ENCODE data around the gene OR56A5.

OR56A5 gene

DNA sequence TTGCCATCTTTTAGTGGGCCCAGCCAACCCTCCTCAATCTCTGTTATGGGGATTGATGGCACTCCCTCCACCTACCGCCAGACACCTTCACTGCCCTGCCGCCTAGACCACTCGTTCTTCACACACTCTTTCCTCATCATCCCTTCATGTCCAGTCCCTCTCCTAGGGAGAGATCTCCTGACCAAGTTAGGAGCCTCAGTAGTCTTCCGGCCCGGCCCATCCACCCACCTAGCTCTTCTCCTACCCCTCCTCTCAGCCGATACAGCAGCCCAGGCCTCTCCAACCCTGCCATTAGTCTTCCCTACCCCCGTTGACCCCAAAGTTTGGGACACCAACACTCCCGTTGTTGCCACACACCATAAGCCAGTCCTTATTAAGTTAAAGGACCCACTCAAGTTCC, 37.2 kb downstream of the OR56A5 start:
- DNase-seq: no peak

DNA sequence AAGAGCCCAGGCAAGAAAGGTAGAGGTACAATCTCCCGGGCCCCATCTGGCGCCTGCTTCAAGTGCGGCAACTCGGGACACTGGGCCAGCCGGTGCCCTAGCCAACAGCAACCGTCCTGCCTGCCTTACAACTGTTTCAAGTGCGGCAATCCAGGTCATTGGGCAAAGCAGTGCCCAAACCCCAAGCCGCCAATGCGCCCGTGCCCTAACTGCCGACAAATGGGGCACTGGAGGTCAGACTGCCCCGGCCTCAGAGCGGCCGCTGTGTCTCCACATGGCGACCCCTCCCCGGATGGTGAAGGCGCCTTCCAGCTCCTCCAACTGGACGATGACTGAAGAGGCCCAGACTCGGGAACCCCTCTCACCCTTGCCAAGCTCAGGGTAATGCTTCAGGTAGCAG, 37.7 kb downstream of the OR56A5 start:
- no peak for DNase-seq

DNA sequence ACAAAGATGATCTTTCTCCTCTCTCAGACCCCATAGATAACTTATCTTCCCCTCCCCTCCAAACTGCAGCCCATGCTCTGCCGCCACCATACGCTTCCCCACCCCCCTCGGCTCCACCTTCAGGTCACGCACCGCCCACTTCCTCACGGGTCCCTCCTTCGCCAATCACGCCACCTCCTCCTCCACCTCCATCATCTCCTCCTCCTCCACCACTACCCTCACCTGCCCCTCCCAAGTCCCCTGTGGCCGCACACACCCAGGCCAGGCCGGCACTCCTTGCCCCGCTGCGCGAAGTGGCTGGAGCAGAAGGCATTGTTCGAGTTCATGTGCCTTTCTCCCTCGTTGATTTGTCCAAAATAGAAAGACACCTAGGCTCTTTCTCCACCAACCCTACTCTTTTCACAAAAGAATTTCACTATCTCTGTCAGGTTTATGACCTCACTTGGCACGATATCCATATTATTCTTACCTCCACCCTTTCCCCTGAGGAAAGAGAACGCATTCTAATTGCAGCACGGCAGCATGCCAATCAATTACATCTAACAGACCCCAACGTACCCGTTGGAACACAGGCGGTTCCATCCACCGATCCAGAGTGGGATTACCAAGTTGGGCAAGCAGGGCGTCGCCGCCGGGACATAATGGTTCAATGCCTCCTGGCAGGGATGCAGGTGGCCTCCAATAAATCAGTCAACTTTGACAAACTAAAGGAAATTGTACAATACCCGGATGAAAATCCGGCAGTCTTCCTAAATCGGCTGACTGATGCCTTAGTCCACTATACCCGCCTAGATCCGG, 38.5 kb downstream of the OR56A5 start:
- no peak for DNase-seq

DNA sequence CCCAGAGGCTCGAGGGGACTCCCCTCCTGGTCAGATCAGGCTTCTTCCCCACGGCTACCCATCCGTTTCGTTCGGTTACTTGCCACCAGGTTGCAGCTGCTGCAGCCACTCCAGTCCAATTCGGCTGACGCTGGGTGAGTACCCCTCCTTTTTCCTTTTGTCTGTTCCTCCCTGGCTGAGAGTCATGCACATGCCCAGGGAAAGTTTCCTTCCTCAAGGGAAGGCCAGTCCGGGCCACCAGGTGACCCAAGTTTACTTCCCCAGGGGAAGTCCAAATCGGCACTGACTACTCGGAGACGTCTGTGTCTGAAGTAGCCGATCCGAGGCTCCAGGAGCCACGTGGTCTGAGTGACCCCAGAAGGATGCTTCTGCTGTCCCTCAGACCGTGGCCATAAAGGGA, 39.5 kb downstream of the OR56A5 start:
- DNase-seq: no peak

- DNase-seq: no peak
These were observed 40.0 kb downstream of the OR56A5 start for GRCh38 chr11:5928271-5928670.

- no peak for DNase-seq
These were observed 44.5 kb downstream of the OR56A5 start for GRCh38 chr11:5923794-5924193.

DNA sequence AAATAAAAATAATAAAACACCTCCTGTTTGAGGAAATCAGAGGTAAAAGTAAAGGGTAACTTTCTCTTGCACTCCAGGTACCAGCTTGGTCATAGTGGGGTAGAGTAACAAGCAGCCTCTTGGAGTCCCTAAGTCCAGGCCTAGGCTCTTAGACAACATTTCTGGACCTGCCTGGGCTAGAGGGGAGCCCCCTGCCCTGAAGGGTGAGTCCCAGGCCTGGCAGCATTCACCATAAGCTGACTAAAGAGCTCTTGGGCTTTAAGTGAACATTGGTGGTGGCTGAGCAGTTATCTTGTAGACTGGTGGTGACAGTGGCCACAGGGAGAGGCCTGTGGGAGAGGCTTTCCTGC, 44.9 kb downstream of the OR56A5 start:
- no peak for DNase-seq

GRCh38 chr11:5922749-5923426, 45.4 kb downstream of the OR56A5 start:
- no peak for DNase-seq

Measured in NCI-H1092 treated with DMSO at 0.1 percent for 48 hours (cell line).